Measurements from ENCODE around the gene FLII.
"Not testable (repeated sequence)": the region's sequence is repeated elsewhere in the genome, so short reads cannot be mapped to it uniquely, and the experiment has no call there.

FLII gene

GRCh38 chr17:18258356-18259038, at the start of gene FLII:
TSS of gene FLII (minus strand) at chr17:18258738. CDS start at chr17:18258690, 48 bp downstream.
- no peak for DNase-seq

- DNase-seq = not testable (repeated sequence)
Observed at GRCh38 chr17:18303206-18303605, 44.7 kb upstream of the FLII start.

- DNase-seq = no peak
Observed at GRCh38 chr17:18300725-18301480, 42.4 kb upstream of the FLII start.

- not testable (repeated sequence) for DNase-seq
Observed at GRCh38 chr17:18298061-18298460, 39.5 kb upstream of the FLII start.

GRCh38 chr17:18291718-18292540, 33.4 kb upstream of the FLII start:
- DNase-seq = no peak

GRCh38 chr17:18285296-18285695, 26.8 kb upstream of the FLII start:
- DNase-seq = no peak

GRCh38 chr17:18281788-18282187, 23.2 kb upstream of the FLII start:
- no peak for DNase-seq

GRCh38 chr17:18280766-18281371, 22.3 kb upstream of the FLII start:
- no peak for DNase-seq

GRCh38 chr17:18280249-18280648, 21.7 kb upstream of the FLII start:
- no peak for DNase-seq

- no peak for DNase-seq
Observed at GRCh38 chr17:18278867-18279266, 20.3 kb upstream of the FLII start.

- no peak for DNase-seq
Observed at GRCh38 chr17:18277076-18277475, 18.5 kb upstream of the FLII start.

GRCh38 chr17:18270046-18270931, 11.8 kb upstream of the FLII start:
- DNase-seq = no peak

- no peak for DNase-seq
Observed at GRCh38 chr17:18267927-18268711, 9.6 kb upstream of the FLII start.

- no peak for DNase-seq
Observed at GRCh38 chr17:18267366-18267765, 8.8 kb upstream of the FLII start.

GRCh38 chr17:18263885-18264682, 5.5 kb upstream of the FLII start:
- DNase-seq = no peak

GRCh38 chr17:18262641-18263040, 4.1 kb upstream of the FLII start:
- DNase-seq = no peak

- no peak for DNase-seq
Observed at GRCh38 chr17:18262111-18262510, 3.6 kb upstream of the FLII start.

GRCh38 chr17:18261659-18262058, 3.1 kb upstream of the FLII start:
- DNase-seq = no peak

- DNase-seq = no peak
Observed at GRCh38 chr17:18261146-18261515, 2.6 kb upstream of the FLII start.

Measured in GOT3 (cell line).